ENCODE data around the gene COL4A1.

COL4A1 gene

DNA sequence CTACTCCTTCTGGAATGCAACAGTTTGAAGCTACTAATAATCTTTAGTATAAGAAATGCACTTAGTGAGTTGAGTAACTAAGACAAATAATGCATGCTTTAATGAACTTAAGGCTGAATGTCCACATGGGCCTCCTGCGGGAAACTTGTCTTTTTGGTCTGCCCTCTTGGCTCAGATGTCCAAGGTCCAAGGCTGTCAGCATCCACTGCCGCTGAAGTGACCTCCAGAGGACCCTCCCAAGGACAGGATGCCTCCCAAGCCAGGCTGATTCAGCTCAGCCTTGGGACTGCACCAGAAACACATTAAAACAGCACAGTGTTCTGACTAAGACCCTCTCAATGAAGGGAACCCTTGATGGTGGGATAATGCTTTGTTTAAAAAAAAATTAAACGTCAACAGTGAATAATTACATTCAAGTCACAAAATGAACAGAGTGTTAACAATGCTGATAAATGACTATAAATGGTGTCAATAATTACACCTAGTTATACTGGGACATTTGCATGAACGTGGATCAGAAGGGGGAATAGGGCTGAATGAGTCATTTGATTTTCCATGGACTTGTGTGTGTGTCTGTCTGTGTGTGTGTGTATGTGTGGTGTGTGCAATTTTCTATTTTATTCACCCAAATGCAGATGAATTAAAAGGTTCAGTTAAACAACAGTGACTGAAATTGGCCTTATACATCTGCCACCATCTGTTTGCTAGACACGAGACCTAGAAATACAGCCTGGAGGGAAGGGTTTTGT, 150.5 kb downstream of the COL4A1 start:
- DNase-seq = no peak

DNA sequence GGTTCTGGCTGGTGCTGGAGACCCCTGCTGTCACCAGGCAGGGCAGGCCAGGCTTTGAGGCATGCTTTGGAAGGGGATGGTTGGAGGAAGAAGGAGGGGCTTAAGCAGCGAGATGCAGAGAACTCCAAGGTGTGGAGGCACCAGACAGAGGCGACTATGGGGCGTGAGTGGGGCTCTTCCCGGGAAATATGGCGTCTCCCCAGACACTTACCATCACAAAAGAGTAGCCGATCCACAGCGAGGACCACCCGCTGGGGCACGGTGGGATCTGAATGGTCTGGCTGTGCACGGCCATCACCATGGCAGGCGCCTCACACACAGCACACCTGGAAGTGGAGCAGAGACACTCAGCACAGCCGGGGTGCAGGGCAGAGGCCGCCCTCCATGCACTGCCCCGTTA, 151.9 kb downstream of the COL4A1 start:
- no peak for DNase-seq

DNA sequence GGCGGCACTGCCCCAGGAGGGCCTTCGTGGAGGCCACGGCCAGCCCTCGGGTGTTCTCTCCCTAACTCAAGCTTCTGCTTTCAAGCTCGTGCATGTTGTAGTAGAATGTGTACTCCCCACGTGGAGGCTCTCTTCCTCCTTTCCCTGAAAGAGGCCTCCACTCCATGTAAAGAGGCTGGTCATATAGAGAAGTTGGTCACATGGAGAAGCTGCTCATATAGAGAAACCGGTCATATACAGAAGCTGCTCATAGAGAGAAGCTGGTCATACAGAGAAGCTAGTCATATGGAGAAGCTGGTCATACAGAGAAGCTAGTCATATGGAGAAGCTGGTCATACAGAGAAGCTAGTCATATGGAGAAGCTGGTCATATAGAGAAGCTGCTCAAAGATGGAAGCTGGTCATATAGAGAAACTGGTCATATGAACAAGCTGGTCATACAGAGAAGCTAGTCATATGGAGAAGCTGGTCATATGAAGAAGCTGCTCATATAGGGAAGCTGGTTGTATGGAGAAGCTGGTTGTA, 152.5 kb downstream of the COL4A1 start:
- DNase-seq = no peak

DNA sequence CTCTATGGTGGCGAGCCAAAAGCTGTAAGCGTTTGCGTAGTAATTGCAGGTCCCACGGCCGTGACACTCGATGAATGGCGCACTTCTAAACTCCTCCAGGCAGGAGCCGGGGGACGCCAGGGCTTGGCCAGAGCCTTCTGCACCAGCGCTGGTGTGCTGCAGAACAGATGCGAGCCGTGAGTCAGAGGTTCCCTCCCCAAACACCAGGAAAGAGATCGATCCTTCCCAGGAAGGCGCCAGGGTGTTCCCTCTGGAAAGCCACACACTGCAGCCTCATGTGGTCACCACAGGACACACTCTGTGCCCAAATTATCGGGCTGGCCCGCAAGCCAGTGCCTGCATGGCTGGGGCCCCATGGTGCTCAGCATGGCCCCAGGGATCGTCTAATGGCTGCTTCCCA, 154.6 kb downstream of the COL4A1 start:
- DNase-seq = no peak

DNA sequence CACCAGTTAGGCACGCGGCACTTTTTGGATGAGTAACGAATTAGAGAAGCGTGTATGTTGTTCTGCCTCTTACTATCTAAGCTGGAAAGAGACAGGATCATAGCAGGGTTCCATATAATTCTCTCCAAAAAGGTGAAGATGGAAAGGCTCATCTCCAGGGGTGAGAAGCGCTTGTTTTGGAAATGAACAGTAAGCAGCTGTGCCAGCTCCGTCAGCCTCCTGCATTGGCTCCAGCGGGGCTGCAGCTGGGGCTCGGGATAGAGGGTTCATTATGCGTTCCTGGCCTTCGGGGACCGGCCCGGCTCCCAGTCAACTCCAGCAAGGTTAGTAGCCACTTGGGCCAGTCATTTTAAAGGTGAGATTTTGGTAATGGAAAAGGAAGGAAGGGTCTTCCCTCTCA, 155.5 kb downstream of the COL4A1 start:
- no peak for DNase-seq

DNA sequence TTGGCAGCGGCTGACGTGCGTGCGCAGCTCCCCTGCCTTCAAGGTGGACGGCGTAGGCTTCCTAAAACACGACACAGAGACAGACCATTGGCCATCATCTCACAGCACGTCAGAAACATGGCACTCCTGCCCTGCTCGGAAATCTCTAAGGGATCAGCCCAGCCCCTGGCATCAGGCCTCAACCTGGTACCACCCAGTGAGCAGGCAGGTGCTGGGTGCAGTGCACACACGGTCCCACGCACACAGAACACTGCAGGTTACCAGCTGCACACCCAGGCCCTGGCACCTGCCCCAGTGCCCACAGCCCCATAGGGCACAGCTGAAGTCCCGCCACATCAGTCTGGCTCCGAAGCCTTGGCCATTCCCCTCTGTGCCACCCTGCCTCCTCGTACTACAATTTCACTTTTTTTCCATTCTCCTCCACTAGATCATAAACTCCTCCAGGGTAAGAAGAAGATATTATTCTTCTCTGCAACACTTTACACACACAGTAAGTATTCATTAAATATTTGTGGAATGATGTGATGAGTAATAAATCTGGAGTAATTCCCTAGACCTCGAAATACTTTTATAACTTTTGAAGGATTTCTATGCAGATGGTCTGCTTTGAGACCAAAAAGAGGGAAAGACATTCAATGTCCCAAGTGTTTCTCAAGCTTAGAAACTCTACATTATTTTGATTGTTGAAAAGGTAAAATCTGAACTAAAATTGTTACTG, 156.4 kb downstream of the COL4A1 start:
- no peak for DNase-seq

DNA sequence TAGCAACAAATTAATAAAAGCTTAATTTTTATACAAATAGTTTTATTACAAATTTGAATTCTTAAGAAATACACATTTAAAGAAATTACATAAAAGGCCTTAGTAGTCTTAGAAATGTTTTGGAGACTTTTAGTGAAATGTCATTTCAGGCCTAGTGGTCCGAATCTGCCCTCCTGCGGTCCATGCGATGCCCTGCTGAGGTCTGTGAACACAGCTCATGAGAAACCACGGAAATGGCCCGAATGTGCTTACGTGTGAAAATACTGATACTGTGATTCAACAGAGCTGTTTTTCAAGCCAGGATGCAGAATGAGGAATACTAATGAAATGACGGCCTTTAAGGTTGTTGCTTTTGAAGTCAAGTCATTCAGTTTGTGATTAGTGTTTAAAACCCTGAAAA, 157.9 kb downstream of the COL4A1 start:
- no peak for DNase-seq

DNA sequence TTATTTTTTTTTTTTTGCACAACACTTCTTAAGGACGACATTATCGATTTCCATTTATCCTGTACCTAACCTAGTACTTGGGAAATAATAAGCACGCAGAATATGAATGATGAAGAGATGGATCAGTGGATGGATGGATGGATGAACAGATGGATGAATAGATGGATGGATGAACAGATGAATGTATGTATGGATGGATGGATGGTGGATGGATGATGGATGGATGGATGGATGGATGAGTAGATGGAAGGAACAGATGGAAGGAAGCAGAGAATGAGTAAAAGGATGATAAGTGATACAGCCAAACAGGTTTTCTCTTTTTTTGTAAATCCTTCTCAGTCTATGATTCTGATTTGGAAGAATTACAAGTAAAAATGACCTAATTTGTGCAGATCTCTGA, 166.9 kb downstream of the COL4A1 start:
- DNase-seq = no peak

DNA sequence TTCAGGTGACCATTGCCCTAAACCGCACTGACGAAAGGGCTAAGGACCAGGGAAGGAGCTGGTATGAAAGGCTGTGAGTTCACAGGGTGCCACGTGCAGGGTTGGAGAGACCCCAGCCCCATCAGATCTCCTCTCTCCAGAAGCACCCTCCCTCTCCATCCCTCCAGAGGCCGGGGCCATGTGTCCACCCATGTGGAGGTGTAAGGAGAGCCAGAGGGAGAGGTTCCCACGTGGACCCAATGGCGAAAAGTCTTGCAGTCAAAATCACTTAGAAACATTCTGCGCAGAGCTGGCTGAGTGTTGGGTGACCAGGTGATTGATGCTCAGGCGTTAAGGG, 168.3 kb downstream of the COL4A1 start:
- DNase-seq = no peak

DNA sequence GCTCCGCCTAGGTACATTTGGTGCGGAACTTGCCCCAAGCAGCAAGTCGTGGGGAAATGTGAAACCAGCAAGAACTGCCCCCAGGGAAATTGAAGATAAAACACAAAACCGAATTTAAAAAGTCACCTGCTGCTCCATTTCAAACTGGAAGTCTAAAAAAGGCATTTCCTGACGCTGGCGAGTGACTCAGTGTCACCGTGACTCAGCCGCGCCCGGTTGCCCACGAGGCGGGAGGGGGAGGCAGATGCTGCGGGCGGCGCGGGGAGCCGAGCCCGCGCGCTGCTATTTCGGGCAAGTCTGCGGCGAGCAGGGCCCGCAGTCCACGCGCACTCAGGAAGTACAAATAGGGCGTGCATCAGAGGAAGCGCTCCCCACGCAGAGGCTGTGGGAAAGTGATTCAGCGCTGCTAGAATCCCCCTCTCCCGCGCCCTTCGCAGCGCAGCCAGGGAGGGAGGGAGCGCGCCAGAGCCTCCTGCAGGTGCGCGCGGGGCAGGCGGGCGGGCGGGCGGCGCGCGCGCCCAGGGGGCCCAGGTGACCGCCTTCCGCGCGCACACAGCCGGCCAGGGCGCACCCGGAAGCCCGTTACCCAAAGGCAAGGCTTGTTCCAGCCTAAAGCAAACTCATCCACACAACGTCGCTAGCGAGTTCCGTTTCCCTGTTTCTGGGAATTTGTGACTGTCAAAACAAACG, 168.8 kb downstream of the COL4A1 start:
- no peak for DNase-seq

DNA sequence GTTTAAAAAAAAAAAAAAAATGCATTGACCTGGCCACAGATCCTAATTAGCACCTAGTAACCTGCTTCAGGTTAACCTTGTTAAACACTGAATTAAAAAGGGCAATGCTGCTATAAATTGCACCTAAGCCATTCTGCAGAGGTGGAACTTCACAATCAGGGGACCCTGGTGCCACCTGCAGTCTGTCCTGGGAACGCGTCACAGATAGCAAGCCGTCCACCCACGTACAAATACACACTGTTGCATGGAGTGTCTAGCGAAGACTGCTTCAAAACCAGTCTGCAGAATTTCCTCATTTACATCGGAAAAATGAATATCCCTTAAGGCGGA, 169.3 kb downstream of the COL4A1 start:
- no peak for DNase-seq

DNA sequence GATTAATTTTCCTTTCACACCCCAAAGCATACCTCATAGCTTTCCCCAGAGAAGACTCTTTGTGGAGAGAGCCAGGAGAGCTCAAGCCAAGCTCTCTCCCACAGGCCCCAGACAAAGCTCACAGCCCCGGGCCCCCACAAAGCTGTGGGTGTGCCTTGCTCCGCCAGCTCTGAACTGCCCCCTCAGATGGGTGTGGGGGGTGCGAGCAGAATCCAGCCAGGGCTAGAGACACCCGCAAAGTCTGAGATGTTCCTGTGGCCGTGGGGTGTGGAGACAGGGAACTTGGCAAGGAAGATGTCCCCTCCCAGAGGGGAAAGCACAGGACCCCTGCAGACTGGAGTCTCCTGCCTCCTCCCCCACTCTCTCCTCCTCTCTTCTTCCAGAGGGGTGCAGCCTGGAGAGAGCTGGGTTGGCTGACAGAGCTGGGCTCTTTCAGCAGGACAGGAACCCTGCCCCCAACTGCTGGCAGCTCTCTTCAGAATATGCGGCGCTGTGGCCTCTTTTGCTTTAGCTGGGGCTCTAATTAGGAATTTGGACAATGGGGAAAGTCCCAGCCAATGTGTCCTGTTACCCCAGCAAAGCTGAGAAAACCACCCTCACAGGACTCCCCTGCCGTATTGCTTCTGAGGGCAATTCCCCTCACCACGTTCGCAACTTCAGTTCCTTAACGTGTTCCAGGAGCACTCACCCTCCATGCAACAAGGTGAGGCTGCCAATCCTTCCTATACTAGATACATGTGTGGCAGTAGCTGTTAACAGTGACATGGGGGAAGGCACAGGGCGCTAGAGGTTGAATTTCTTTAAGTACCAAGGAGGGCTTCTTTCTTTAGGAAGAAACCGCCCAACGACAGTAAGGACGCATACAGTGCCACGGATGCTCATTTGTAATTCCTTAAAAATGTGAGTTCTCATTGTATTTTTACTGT, 170.0 kb downstream of the COL4A1 start:
- no peak for DNase-seq

DNA sequence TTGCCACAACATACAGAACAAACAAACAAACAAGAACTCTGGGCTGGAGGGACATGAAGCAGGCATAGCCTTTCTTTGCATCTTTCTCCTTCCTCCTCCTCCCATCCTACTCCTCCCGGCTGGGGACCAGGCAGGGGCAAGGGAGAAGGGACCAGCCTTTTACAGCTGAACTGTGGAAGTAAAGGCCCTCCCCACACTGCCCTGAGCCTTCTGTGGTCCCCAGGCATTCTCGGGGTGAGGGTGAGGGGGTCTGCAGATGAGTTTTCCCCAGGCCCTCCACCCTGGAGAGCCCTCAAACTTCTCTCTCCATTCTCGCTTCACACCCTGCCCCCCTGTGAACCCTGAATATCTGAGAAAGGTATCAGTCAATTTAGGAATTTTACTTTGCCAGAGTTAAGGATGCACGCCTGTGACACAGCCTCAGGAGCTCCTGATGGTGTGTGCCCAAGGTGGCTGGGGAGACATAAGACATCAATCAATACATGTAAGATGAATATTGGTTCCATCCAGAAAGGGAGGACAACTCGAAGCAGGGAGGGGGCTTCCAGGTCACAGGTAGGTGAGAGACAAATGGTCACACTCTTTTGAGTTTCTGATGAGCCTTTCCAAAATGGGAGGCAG, 170.9 kb downstream of the COL4A1 start:
- DNase-seq = no peak

DNA sequence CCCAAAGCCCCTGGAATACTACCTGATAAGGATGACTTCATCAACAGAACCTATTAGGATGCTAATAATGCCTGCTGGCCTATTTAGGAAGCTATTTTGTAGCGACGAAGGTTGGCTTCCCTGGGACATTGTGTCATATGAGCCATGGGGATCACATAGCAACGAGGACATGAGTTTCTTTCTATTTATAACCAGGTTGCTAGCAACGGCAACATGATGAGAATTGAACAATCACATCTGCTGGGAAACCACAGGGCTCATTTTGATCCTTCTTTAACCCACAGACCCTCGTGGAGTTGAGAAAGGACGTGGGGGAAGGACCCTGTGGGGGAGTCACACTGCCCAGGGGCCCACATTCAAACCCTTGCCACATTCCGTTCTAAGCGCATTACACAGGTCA, 172.2 kb downstream of the COL4A1 start:
- no peak for DNase-seq

DNA sequence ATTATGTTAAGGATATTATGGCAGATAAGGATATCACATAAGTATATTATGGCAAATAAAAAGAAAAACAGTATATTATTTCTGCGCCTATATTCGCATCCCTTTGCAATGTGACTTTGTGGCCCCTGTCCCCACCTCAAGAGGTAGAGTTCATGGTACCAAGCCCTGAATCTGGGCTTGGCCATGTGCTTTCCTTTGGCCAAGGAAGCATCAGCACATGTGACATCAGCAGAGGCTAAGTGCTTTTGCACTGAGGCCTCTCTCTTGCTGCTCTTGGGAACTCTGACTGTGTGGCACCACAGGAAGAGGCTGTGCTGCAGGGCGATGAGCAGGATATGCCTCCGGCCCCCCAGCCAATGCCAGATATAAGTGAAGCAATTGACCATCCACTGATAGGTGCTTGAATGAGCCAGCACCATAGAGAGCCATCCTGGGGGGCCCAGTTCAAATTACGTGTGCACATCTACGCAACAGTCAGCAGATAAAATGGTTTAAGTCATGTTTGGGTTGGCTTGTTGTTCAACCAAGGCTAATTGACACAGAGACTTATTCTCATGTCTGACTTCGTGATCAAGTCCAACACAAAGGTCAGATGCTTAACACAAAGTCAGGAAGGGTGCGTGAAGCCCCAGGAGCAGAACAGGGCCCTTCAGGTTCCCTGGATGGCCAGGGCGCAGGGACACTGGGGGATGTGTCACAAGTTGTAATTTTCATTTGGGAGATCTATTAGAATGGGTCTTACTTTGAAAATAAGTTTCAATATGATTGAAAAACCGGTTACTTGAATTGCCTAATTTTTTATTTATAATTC, 173.3 kb downstream of the COL4A1 start:
- DNase-seq = no peak

DNA sequence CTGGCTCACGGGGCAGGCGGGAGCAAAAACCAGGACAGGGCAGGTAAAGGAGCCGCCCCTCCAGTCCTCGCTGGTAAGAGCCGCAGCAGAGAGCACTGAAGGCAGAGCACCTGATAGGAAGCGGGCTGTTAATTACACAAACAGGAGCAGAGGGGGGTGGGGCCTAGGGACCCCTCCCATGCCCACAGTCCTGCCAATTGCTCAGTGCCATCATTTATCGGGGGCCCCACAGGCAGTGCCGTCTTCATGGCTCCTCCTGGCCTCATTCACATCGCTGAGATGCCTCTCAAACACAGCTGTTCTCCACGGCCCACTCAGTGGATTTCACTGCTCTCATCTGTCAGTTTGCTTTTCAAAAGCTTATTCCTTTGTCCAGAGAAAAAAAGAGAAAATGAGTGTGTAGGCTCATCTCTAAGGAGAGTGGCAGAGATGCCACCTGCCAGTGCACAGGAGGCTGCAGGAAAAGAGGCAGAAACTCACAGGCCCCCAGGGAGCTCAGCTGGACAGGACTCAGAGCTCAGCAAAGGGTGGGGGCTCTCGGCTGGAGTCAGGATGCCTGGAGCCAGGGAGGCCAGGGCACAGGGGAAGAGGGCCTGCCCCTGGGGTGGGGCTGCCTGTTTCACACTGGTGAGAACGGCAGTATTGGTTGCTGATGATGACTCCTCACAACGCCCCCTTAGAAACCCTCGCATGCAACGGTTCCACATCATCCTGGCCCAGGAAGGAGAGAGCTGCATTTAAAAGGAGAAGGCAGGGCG, 174.6 kb downstream of the COL4A1 start:
- DNase-seq = no peak

DNA sequence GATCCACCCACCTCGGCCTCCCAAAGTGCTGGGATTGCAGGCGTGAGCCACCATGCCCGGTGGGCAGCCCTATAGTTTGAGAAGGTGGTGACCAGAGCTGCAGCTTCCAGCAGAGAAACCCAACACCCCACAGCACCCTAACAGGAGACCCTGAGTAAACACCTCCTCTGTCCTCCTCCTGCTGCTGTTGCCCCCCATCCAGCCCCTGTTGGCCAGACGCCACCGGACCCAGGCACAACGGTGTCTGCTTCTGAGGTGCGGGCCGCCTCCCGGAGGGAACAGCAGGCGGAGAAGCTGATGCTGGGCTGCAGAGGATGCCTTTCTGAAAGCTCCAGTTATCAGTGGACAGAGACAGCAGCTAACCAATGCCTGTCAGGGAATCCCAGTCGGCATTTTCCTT, 175.5 kb downstream of the COL4A1 start:
- DNase-seq = no peak

DNA sequence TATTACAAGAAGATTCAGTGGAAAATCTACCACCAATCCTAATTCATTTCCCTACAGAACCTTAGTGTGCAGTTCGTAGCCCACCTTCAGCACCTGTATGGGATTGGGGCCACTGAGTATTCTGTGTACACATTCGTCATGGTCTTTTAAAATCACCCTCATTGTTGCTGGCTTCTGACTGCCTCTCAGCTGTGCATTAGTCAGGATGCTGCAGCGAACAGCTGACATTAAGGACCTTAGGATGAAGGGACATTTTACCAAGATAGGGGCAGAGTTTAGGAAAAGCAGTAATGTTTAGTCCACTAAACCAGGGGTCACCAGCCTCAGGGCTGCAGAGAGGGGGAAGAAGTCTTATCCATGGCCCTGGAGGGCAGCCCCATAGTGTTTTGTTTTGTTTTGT, 176.5 kb downstream of the COL4A1 start:
- no peak for DNase-seq

DNA sequence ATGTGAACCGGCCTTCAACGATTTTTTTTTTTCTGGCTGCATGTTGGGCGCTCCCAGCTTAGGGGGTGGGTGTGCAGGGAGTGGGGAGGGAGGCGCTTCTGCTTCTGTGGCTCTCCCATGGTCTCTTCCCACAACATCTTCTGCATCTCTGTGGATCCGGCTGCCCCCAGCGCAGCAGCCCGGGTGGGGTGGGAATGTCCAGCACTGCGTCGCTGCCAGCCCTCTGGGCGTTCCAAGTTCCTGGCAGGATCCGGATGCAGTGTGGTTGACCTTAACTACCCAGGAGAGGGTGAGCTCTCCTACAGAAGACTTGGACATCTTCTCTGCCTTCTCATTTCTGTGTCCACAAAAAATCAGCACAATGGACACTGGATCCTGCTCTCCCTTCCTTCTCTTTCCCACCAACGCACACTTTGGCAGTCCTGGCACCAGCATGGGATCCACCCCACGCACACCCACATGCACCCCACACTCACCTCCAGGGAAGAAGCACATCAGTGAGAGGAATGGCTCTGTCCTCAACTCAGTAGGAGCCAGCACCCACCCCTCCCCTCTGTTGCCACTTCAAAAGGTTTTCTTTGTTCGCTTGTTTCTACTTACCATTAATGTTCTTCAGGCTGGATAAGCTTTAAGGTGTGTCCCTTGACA, 177.3 kb downstream of the COL4A1 start:
- no peak for DNase-seq

DNA sequence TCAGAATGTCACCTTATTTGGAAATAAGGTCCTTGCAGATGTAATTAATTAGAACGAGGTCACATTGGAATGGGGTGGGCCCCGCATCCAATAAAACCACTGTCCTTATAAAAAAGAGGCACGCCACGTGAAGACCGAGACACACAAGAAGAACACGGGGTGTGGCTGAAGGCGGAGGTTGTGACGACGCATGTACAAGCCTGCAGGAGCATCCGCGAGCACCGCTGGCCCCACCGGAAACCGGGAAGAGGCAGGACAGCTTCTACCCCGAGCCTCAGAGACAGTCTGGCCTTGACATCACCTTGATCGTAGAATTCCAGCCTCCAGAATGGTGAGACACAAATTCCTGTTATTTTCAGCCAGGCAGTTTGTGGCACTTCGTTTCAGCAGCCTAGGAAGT, 177.9 kb downstream of the COL4A1 start:
- DNase-seq = no peak
